Naive B cell (primary cell): ENCODE measurements around the gene MBLAC1. TPM values are rescaled to one million over a fixed set of nuclear protein-coding genes. Genes with fewer than 3 reads are reported as not detected.
A peak's percentile ranks its signal among the peaks of the same experiment; 100 is the strongest.

Experiments used
- ATAC-seq, 2 donors: fragments of 150-1000 bp; cut with Tn5 transposase; 2 replicates each; pipeline ENCODE4 v1.10.0; 2021; ENCODE audit warnings: low read depth in 2 of 2, mild to moderate bottlenecking in 2 of 2, moderate library complexity in 2 of 2
- DNase-seq: peaks from one replicate; pipeline ENCODE4 v3.0.0; 2022
- H3K27ac Mint-ChIP-seq, 6 donors: one replicate each; pipeline ENCODE4 v1.8.0; 2020 to 2022; ENCODE audit warnings: mild to moderate bottlenecking in 6 of 6, mixed read lengths in 6 of 6, moderate library complexity in 5 of 6, inconsistent platforms in 2 of 6
- H3K27me3 Mint-ChIP-seq, 3 donors: one replicate each; pipeline ENCODE4 v1.8.0; 2021 to 2022; ENCODE audit warnings: mixed read lengths in 3 of 3, mild to moderate bottlenecking in 1 of 3
- H3K36me3 Mint-ChIP-seq, 2 donors: one replicate each; pipeline ENCODE4 v1.8.0; 2020 to 2022; ENCODE audit warnings: mixed read lengths in 2 of 2, inconsistent platforms in 1 of 2, mild to moderate bottlenecking in 1 of 2
- H3K4me1 Mint-ChIP-seq, 3 donors: one replicate each; pipeline ENCODE4 v1.8.0; 2020 to 2022; ENCODE audit warnings: mixed read lengths in 3 of 3, inconsistent platforms in 1 of 3, mild to moderate bottlenecking in 1 of 3, moderate library complexity in 1 of 3
- H3K4me3 Mint-ChIP-seq, 8 donors: one replicate each; pipeline ENCODE4 v1.8.0; 2020 to 2022; ENCODE audit warnings: mild to moderate bottlenecking in 8 of 8, mixed read lengths in 8 of 8, moderate library complexity in 8 of 8, inconsistent platforms in 2 of 8
- H3K9me3 Mint-ChIP-seq, 7 donors: one replicate each; pipeline ENCODE4 v1.8.0; 2020 to 2022; ENCODE audit warnings: mixed read lengths in 7 of 7, mild to moderate bottlenecking in 5 of 7, inconsistent platforms in 2 of 7, moderate library complexity in 1 of 7
- polyA plus RNA-seq, 6 donors: library from polyadenylated mRNA; unstranded; fragments of 300-500 nt; fragmentation: Illumina TruSeq; gene quantifications; one replicate each; pipeline ENCODE4 v1.2.3, GENCODE V29; 2021; ENCODE audit warnings: low read depth in 6 of 6

MBLAC1 gene
- polyA plus RNA-seq, 6 donors from 2014 or later, result 1.7 to 4.2 (median 2.4) TPM

DNA sequence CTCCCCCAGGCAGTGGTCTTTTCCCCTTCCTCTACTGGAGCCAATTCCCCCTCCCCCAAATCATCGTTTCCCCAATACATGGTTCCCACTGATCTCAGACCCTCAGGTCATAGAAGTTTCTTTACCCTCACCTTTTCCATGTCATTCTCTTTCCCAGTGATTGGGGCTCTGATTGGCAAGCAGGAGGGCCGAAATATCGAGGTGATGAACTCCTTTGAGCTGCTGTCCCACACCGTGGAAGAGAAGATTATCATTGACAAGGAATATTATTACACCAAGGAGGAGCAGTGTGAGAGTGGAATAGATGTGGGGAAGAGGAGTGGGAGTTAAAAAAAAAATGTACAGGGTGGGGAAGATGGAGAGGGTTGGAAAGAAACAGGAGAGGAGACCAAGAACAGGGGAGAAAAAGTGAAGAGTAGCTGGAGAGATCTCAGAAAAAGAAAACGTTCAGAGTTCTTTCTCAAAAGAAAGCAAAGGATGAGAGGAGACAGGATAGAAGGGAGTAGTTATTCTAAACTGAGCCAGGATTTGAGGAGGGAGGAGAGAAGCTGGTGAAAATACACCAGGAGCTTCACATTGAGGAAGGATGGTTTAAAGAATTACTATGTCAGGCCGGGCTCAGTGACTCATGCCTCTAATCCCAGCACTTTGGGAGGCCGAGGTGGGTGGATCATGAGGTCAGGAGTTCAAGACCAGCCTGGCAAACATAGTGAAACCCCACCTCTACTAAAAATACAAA, 37.1 kb upstream of the MBLAC1 start:
- H3K9me3 Mint-ChIP-seq, result peaks cover 0 to 3% (median 0%) of the 10 kb centered on the region in 7 donors
- H3K27ac Mint-ChIP-seq, result peak overlapping the region; percentile 49 to 95 (median 89)
- H3K4me3 Mint-ChIP-seq, result peak overlapping the region; percentile 87 to 94 (median 90)
- H3K4me1 Mint-ChIP-seq, result peaks cover 12 to 31% (median 15%) of the 10 kb centered on the region in 3 donors
- no peak for ATAC-seq
- peaks cover 11 to 19% of the 10 kb centered on the region in 2 donors for H3K36me3 Mint-ChIP-seq
- DNase-seq, result no peak
- H3K27me3 Mint-ChIP-seq, result no peaks in the 10 kb centered on the region

DNA sequence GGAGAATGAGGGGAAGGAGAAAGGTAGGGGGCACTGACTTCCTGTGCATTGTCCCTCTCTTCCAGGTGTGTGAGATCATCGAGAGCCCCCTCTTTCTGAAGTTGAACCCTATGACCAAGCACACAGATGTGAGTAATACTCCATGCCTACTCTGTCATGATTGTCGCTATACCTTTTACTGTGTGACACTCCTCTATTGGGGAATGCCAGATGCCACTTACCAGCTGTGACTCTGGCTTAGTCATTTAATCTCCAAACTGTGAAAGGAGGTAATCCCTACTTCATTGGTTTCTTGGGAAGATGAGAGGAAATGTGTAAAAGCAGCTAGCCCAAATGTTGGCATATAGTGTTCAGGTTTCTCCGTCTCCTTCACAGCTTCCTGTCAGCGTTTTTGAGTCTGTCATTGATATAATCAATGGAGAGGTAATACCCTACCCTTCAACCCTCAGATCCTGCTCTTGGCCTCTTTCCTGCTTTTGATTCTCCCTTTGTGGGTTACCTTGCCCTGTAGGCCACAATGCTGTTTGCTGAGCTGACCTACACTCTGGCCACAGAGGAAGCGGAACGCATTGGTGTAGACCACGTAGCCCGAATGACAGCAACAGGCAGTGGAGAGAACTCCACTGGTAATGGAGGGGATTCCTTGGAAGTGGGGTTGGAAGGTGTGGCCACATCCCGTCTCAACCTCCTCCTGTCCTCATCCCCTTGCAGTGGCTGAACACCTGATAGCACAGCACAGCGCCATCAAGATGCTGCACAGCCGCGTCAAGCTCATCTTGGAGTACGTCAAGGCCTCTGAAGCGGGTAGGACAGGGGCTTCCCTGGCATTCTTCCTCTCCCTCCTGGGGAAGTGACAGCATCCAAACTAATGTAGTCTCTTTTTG, 36.0 kb upstream of the MBLAC1 start:
- DNase-seq, result no peak
- peak overlapping the region in 6 of 8 donors; percentile 57 to 90 (median 88) for H3K4me3 Mint-ChIP-seq
- H3K36me3 Mint-ChIP-seq, result peaks cover 11 to 21% of the 10 kb centered on the region in 2 donors
- H3K4me1 Mint-ChIP-seq, result peaks cover 12 to 39% (median 17%) of the 10 kb centered on the region in 3 donors
- ATAC-seq, result no peak
- H3K9me3 Mint-ChIP-seq, result peaks cover 0 to 3% (median 0%) of the 10 kb centered on the region in 7 donors
- H3K27me3 Mint-ChIP-seq, result no peaks in the 10 kb centered on the region
- H3K27ac Mint-ChIP-seq, result peak overlapping the region in 3 of 6 donors; percentile 42 to 93 (median 43)

DNA sequence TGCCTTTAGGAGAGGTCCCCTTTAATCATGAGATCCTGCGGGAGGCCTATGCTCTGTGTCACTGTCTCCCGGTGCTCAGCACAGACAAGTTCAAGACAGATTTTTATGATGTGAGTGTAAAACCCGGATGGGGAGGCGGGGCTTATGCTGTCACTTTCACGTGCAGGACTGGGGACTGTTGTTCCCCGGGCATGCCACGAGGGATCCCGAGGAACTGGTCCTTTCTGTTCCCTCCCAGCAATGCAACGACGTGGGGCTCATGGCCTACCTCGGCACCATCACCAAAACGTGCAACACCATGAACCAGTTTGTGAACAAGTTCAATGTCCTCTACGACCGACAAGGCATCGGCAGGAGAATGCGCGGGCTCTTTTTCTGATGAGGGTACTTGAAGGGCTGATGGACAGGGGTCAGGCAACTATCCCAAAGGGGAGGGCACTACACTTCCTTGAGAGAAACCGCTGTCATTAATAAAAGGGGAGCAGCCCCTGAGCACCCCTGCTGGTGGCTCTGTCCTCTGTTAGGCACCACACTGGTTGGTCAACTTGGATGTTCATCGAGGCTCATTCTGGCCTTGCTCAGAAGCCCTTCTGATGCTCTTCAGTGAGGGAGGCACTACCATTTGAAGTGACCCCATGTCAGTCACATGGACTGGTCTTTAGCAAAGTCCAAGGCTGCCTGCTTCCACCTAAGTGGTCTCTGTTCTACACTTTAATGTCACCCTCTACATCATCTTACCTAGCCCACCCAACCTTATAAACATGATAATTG, 35.2 kb upstream of the MBLAC1 start:
- Mint-ChIP-seq H3K9me3 (peaks cover 0 to 3% (median 0%) of the 10 kb centered on the region in 7 donors), H3K27ac (peak overlapping the region in 3 of 6 donors; percentile 12 to 59 (median 42)), H3K27me3 (no peaks in the 10 kb centered on the region), H3K36me3 (peaks cover 11 to 26% of the 10 kb centered on the region in 2 donors), H3K4me3 (peak overlapping the region in 5 of 8 donors; percentile 30 to 87 (median 44)), H3K4me1 (peaks cover 16 to 39% (median 24%) of the 10 kb centered on the region in 3 donors)
- DNase-seq, result no peak
- no peak for ATAC-seq

DNA sequence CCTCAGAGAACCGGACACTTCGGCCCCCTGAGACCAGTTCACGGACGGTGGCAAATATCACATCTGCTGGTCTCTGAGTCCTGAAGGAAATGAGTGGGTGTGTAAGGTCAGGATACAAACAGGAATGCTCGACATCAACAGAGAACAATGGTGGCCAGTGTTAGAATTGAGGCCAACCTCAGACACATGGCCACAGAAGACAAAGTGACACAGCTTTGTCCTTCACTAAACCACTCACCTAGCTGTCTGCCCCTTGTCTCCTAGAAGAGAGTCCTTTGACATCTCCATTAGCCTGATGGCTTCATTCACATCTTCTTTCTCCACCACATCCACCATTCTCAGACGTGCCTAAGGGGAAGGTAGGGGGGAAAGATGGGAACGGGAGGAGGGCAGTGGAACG, 33.7 kb upstream of the MBLAC1 start:
- DNase-seq, result no peak
- Mint-ChIP-seq H3K36me3 (peaks cover 20 to 35% of the 10 kb centered on the region in 2 donors), H3K4me1 (peaks cover 22 to 37% (median 32%) of the 10 kb centered on the region in 3 donors), H3K4me3 (peak overlapping the region in 1 of 8 donors; percentile 87), H3K27ac (peak overlapping the region in 2 of 6 donors; percentile 49 to 70), H3K27me3 (no peaks in the 10 kb centered on the region), H3K9me3 (peaks cover 0 to 3% (median 0%) of the 10 kb centered on the region in 7 donors)
- ATAC-seq, result no peak

DNA sequence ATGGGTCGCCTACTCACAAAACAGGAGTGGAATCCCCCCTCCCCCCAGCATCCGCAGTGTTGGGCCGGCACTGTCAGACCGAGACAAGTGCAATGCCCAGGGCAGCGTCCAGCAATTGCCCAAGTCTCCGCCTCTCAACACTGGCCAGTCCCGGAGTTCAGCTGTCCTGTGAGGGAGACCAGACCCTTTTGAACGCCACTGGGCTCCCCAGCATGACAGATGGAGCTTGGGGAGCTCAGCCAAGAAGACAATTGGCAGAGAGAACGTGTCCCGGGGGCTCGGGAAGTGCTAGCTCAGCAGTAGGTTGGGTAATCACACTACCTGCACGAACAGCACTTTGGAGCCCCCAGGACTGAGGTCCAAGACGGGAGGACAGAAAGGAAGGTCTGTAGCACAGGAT, 33.3 kb upstream of the MBLAC1 start:
- no peak for ATAC-seq
- Mint-ChIP-seq H3K27me3 (no peaks in the 10 kb centered on the region), H3K36me3 (peaks cover 24 to 39% of the 10 kb centered on the region in 2 donors), H3K9me3 (peaks cover 0 to under 1% (median 0%) of the 10 kb centered on the region in 7 donors), H3K4me3 (peak overlapping the region in 1 of 8 donors; percentile 75), H3K27ac (peak overlapping the region in 1 of 6 donors; percentile 70), H3K4me1 (peaks cover 26 to 36% (median 33%) of the 10 kb centered on the region in 3 donors)
- no peak for DNase-seq

DNA sequence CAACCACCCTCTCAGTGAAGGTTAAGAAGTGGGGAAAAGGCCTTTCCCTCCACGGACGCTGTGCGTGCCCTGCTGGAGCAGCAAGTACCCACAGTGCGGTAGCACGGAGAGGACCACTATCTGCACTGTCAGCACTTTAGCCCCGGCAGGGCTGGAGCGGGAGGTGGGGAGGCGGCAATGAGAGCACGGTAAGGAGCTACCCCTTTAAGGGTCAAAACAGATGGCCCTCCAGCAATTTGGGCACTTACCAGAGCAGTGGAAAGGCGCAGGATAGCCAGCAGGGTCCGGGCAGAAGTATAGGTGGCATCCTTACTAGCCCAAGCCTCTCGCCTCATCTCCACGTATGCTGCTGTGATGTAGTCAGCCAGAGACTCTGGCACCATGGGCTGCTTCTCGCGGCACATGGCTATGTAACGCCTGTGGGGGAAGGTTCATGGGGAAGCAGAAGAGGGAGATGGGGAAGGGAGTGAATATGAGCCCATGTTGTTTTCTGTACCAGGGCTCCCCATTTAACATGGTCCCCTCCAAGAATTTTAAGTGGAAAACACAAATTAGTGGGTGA, 32.8 kb upstream of the MBLAC1 start:
- H3K36me3 Mint-ChIP-seq, result peaks cover 27 to 44% of the 10 kb centered on the region in 2 donors
- peak overlapping the region in 1 of 6 donors; percentile 70 for H3K27ac Mint-ChIP-seq
- no peaks in the 10 kb centered on the region for H3K27me3 Mint-ChIP-seq
- DNase-seq, result no peak
- H3K9me3 Mint-ChIP-seq, result no peaks in the 10 kb centered on the region
- ATAC-seq, result no peak
- H3K4me1 Mint-ChIP-seq, result peaks cover 31 to 40% (median 38%) of the 10 kb centered on the region in 3 donors
- peak overlapping the region in 1 of 8 donors; percentile 75 for H3K4me3 Mint-ChIP-seq

DNA sequence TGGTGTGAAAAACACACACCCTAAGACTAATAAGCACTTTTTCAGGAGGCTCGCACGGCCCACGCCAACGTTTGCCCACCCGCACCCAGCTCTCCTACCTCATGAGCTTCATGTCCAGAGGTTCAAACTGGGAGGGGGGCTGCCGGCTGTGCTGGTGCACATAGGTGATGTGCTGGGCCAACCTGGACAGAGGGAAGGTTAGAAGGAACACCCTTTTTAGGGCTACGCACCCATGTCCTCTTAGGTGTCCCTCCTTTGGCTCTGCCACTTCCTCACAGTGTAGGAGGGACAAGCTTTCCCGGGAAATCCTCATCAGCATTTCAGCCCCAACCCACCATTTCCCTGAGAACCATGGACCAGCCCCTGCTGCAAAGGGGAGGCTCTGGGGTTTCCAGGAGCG, 31.5 kb upstream of the MBLAC1 start:
- no peaks in the 10 kb centered on the region for H3K27me3 Mint-ChIP-seq
- H3K36me3 Mint-ChIP-seq, result peaks cover 27 to 52% of the 10 kb centered on the region in 2 donors
- H3K4me3 Mint-ChIP-seq, result peak overlapping the region in 1 of 8 donors; percentile 75
- DNase-seq, result no peak
- ATAC-seq, result no peak
- H3K9me3 Mint-ChIP-seq, result no peaks in the 10 kb centered on the region
- H3K4me1 Mint-ChIP-seq, result peaks cover 35 to 41% (median 40%) of the 10 kb centered on the region in 3 donors
- peak overlapping the region in 1 of 6 donors; percentile 89 for H3K27ac Mint-ChIP-seq

DNA sequence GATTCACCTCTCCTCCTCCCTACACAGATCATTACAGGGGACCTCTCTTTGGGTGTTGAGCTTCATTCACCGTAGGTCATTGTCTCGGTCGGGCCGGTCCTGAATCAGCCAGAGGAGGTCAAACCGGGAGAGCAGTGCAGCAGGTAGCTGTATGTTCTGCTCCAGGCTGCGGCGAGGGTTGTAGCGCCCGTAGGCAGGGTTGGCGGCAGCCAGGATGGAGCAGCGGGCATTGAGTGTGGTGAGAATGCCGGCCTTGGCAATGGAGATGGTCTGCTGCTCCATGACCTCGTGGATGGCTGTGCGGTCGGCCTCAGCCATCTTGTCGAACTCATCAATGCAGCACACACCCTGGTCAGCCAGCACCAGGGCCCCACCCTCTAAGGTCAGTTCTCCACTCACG, 31.1 kb upstream of the MBLAC1 start:
- H3K4me1 Mint-ChIP-seq, result peaks cover 35 to 43% (median 38%) of the 10 kb centered on the region in 3 donors
- peak overlapping the region in 2 of 8 donors; percentile 66 to 75 for H3K4me3 Mint-ChIP-seq
- H3K27ac Mint-ChIP-seq, result peak overlapping the region in 1 of 6 donors; percentile 89

DNA sequence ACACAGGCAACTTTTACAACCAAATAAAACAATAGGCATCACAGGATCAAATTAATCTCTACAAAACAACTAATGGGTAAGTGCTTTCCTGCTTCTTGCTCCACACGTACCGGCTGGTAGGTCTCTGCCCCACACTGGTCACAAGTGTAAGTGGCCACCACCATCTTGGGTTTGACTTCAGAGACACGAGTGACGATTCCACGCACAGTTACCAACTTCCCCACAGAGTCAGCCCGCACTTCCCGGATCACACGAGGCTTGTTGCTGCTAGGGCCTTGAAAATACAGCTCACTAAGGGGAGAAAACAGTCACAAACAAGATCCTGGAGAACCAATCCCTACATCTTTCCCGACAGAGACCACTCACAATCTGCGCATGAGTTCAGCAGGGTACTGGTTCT, 27.9 kb upstream of the MBLAC1 start:
- ATAC-seq (no peak), DNase-seq (no peak)
- H3K27me3 Mint-ChIP-seq, result no peaks in the 10 kb centered on the region
- H3K4me1 Mint-ChIP-seq, result peaks cover 44 to 66% (median 49%) of the 10 kb centered on the region in 3 donors
- peak overlapping the region; percentile 60 to 97 (median 90) for H3K4me3 Mint-ChIP-seq
- no peaks in the 10 kb centered on the region for H3K9me3 Mint-ChIP-seq
- peaks cover 16 to 34% of the 10 kb centered on the region in 2 donors for H3K36me3 Mint-ChIP-seq
- peak overlapping the region in 5 of 6 donors; percentile 35 to 98 (median 79) for H3K27ac Mint-ChIP-seq

More for the DNA sequence above, 31.1 kb upstream of the MBLAC1 start:
- H3K9me3 Mint-ChIP-seq, result no peaks in the 10 kb centered on the region
- ATAC-seq, result no peak
- no peaks in the 10 kb centered on the region for H3K27me3 Mint-ChIP-seq
- H3K36me3 Mint-ChIP-seq, result peaks cover 27 to 52% of the 10 kb centered on the region in 2 donors
- DNase-seq, result no peak

DNA sequence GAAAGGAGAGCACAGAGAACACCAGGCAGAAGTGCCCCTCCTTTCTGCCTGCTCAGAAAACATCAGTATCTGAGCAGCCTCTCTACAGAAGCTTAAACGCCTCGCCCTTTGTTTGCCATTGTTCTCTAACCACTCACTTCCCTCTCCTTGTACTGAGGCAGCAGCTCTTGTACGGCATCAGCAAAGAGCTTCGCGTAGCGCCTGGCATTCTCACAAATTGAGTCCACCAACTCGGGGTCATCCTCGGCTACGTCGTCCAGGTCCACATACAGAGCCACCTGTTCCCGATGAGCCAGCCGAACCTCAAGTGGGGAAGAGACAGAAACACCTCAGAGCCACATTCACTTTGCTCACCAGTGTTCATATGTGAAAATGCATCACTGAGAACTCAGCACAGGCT, 27.3 kb upstream of the MBLAC1 start:
- Mint-ChIP-seq H3K4me1 (peaks cover 44 to 66% (median 49%) of the 10 kb centered on the region in 3 donors), H3K4me3 (peak overlapping the region; percentile 91 to 98 (median 96)), H3K27ac (peak overlapping the region; percentile 72 to 99 (median 98)), H3K9me3 (no peaks in the 10 kb centered on the region), H3K36me3 (peaks cover 16 to 33% of the 10 kb centered on the region in 2 donors), H3K27me3 (no peaks in the 10 kb centered on the region)
- ATAC-seq, result no peak
- no peak for DNase-seq

DNA sequence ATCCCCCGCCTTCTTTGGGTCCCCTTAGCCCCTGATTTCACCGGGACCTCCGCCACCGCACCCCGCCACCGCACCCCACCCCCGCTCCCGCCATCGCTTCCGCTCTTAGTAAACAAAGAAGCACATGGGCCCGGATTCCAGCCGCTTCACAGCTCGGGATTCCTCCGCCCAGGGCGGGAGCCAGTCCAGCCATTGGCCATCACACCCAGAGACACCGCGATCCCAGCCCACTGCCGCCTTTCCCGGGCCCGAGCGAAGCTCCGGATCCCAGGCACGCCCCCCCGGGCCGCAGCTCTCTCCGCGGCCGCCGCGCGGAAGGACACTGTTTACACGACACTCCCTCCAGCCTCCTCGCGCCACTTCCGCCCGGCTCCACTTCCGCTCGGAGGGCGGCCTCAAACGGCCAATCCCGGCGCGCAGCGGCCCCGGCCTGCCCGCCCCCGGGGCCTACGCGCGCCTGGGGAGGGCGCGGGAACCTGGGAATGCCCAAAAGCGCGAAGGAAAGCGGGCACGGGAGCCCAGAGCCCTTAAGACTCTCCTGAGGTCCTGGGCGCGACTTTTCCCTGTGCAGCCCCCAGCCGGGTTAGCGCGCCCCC, 26.2 kb upstream of the MBLAC1 start:
- DNase-seq, result peak; percentile 92
- H3K27me3 Mint-ChIP-seq, result no peaks in the 10 kb centered on the region
- H3K9me3 Mint-ChIP-seq, result no peaks in the 10 kb centered on the region
- peak overlapping the region; percentile 91 to 98 (median 96) for H3K4me3 Mint-ChIP-seq
- H3K27ac Mint-ChIP-seq, result peak overlapping the region; percentile 97 to 99 (median 98)
- H3K36me3 Mint-ChIP-seq, result peaks cover 16 to 33% of the 10 kb centered on the region in 2 donors
- ATAC-seq, result peak; percentile 74 to 77
- peaks cover 42 to 66% (median 44%) of the 10 kb centered on the region in 3 donors for H3K4me1 Mint-ChIP-seq
